GM23338 (cell line): ENCODE data around the gene PPP1R9A. TPM values are rescaled to one million over a fixed set of nuclear protein-coding genes. Genes with fewer than 3 reads are reported as not detected.

Experiments used
- ATAC-seq: fragments of 200-7000 bp; cut with Tn5 transposase; 3 replicates; pipeline ENCODE4 v1.9.1; 2020
- DNase-seq: peaks from one replicate; pipeline ENCODE4 v3.0.0-alpha.2; 2015; ENCODE audit warnings: low spot score
- H2AFZ ChIP-seq: fragments of 200-600 bp; sonication (generic); 2 replicates; pipeline ENCODE4 v1.8.0; 2016; ENCODE audit warnings: antibody characterized with exemption, mild to moderate bottlenecking, moderate library complexity
- H3F3A ChIP-seq: fragments of 200-600 bp; sonication (generic); replicated peaks from 2 replicates; pipeline ENCODE4 v1.8.0; 2017; ENCODE audit warnings: antibody characterized with exemption, mixed run types, low read depth
- H3K27ac ChIP-seq: fragments of 200-600 bp; sonication (generic); 2 replicates; pipeline ENCODE4 v1.6.1; 2016; ENCODE audit warnings: low read depth
- H3K27me3 ChIP-seq: fragments of 200-600 bp; sonication (generic); 2 replicates; pipeline ENCODE4 v1.8.0; 2016; ENCODE audit warnings: mild to moderate bottlenecking, mixed run types, moderate library complexity; ENCODE audit not compliant: insufficient read depth
- H3K36me3 ChIP-seq: fragments of 200-600 bp; sonication (generic); 2 replicates; pipeline ENCODE4 v1.8.0; 2016; ENCODE audit warnings: mild to moderate bottlenecking; ENCODE audit not compliant: insufficient read depth
- H3K4me1 ChIP-seq: fragments of 200-600 bp; sonication (generic); 2 replicates; pipeline ENCODE4 v1.8.0; 2016; ENCODE audit warnings: mild to moderate bottlenecking, moderate library complexity; ENCODE audit not compliant: insufficient read depth
- H3K4me2 ChIP-seq: fragments of 200-600 bp; sonication (generic); 2 replicates; pipeline ENCODE4 v1.7.1; 2017; ENCODE audit warnings: mixed run types
- H3K4me3 ChIP-seq: fragments of 200-600 bp; sonication (generic); 2 replicates; pipeline ENCODE4 v1.6.1; 2016; ENCODE audit warnings: mixed run types
- H3K79me2 ChIP-seq: fragments of 200-600 bp; sonication (generic); replicated peaks from 2 replicates; pipeline ENCODE4 v1.8.0; 2017; ENCODE audit warnings: mild to moderate bottlenecking; ENCODE audit not compliant: insufficient read depth
- H3K9me2 ChIP-seq: fragments of 200-600 bp; sonication (generic); 2 replicates; pipeline ENCODE4 v1.8.0; 2017; ENCODE audit not compliant: insufficient read depth
- H4K20me1 ChIP-seq: fragments of 200-600 bp; sonication (generic); replicated peaks from 2 replicates; pipeline ENCODE4 v1.8.0; 2017; ENCODE audit warnings: mild to moderate bottlenecking; ENCODE audit not compliant: insufficient read depth
- H3K27ac Mint-ChIP-seq: 2 replicates; pipeline ENCODE4 v1.8.0; 2020; ENCODE audit warnings: inconsistent platforms, mild to moderate bottlenecking, moderate library complexity, mixed read lengths
- H3K27me3 Mint-ChIP-seq: 3 replicates; pipeline ENCODE4 v1.8.0; 2022; ENCODE audit warnings: low read depth, mild to moderate bottlenecking, moderate library complexity, mixed read lengths, inconsistent platforms; ENCODE audit not compliant: insufficient read depth, poor library complexity
- H3K36me3 Mint-ChIP-seq: 3 replicates; pipeline ENCODE4 v1.8.0; 2021; ENCODE audit warnings: low read depth, mild to moderate bottlenecking, inconsistent platforms, moderate library complexity, mixed read lengths
- H3K4me1 Mint-ChIP-seq: 3 replicates; pipeline ENCODE4 v1.8.0; 2020; ENCODE audit warnings: mild to moderate bottlenecking, inconsistent platforms, mixed read lengths
- H3K4me3 Mint-ChIP-seq: 3 replicates; pipeline ENCODE4 v1.8.0; 2021; ENCODE audit warnings: moderate library complexity, mild to moderate bottlenecking, inconsistent platforms, mixed read lengths
- H3K9me3 Mint-ChIP-seq: 3 replicates; pipeline ENCODE4 v1.8.0; 2020; ENCODE audit warnings: moderate library complexity, mild to moderate bottlenecking, inconsistent platforms, mixed read lengths
- CREB1 ChIP-seq: fragments of 250-450 bp; sonication (Bioruptor Pico); IDR thresholded peaks from 2 replicates; pipeline ENCODE4 v1.5.0; 2020; ENCODE audit warnings: low read depth, mild to moderate bottlenecking, moderate library complexity
- EZH2phosphoT487 ChIP-seq: fragments of 200-600 bp; sonication (generic); IDR thresholded peaks from one replicate; pipeline ENCODE4 v1.8.1; 2018; ENCODE audit warnings: antibody characterized with exemption; ENCODE audit not compliant: unreplicated experiment
- JUNB ChIP-seq: IDR thresholded peaks from one replicate; pipeline ENCODE4 v1.6.1; 2016; ENCODE audit warnings: antibody characterized with exemption; ENCODE audit not compliant: unreplicated experiment
- NANOG ChIP-seq: IDR thresholded peaks from 2 replicates; pipeline ENCODE4 v1.6.1; 2016; ENCODE audit warnings: antibody characterized with exemption, borderline replicate concordance
- POLR2AphosphoS5 ChIP-seq: IDR thresholded peaks from 2 replicates; pipeline ENCODE4 v1.6.1; 2016; ENCODE audit warnings: antibody characterized with exemption, low read depth
- ZNF114 ChIP-seq: fragments of 250-450 bp; sonication (Bioruptor Pico); IDR thresholded peaks from 2 replicates; pipeline ENCODE4 v1.5.0; 2020; ENCODE audit warnings: mild to moderate bottlenecking, moderate library complexity
- ZNF331 ChIP-seq: fragments of 250-450 bp; sonication (Bioruptor Pico); IDR thresholded peaks from 2 replicates; pipeline ENCODE4 v1.5.0; 2020; ENCODE audit warnings: low read depth, mild to moderate bottlenecking, moderate library complexity
- ZNF462 ChIP-seq: fragments of 250-450 bp; sonication (Bioruptor Pico); IDR thresholded peaks from 2 replicates; pipeline ENCODE4 v1.5.0; 2020; ENCODE audit warnings: mild to moderate bottlenecking, moderate library complexity
- polyA plus RNA-seq: library from polyadenylated mRNA; unstranded; fragments of >200 nt; fragmentation: Nextera tagmentation; extraction: Ambion mirVana; gene quantifications from 2 replicates; pipeline ENCODE4 v1.2.1, GENCODE V29; 2016
- total RNA-seq: library from RNA; depleted of rRNA; stranded (reverse); fragments of >200 nt; shearing (Covaris generic); gene quantifications from 2 replicates; pipeline ENCODE4 v1.2.3, GENCODE V29; 2014
- TF ChIP-seq, protein P1 (sequence below): IDR thresholded peaks from 2 replicates; pipeline ENCODE4 v1.6.1; 2016; ENCODE audit warnings: antibody characterized with exemption
- TF ChIP-seq, protein P2 (sequence below), 2 experiments: fragments of 200-600 bp in 1 of 2; sonication (generic) in 1 of 2; conservative IDR thresholded peaks; 2 replicates each; pipeline versions ENCODE4 v1.5.1 to v1.6.1; 2016 to 2017; ENCODE audit warnings: antibody characterized with exemption in 2 of 2, low read depth in 2 of 2, mild to moderate bottlenecking in 2 of 2, moderate library complexity in 1 of 2

The PPP1R9A gene
- total and polyA plus RNA-seq, 2 experiments from 2014 or later = 10.6 to 31.8 TPM

DNA sequence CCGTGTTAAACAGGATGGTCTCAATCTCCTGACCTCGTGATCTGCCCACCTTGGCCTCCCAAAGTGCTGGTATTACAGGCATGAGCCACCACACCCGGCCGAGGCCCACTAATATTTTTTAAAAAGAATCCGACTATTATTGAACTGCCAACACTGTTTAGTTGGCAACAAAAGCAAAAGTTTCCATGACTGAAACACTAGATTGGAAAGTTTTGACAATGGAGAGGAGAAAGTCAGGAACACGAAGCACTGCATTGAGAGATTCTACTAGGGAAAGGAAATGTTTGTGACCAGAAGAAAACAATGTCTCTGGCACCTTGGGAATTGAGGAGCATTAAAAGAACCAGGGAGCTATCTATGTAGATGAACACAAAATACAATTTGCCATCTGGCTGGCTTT, 13.7 kb upstream of the PPP1R9A start:
- no peaks in the 10 kb centered on the region for H3F3A ChIP-seq
- no peak for DNase-seq
- no peak overlapping the region for H3K4me3 ChIP-seq
- Mint-ChIP-seq H3K9me3 (no peaks in the 10 kb centered on the region), H3K4me3 (no peak overlapping the region), H3K36me3 (no peaks in the 10 kb centered on the region; the same call in 2 of the 3 replicates), H3K27me3 (no peaks in the 10 kb centered on the region), H3K4me1 (no peaks in the 10 kb centered on the region), H3K27ac (no peak overlapping the region)
- no peak for ATAC-seq
- H3K9me2 ChIP-seq = no peaks in the 10 kb centered on the region; the same call in 1 of the 2 replicates
- H3K79me2 ChIP-seq = no peaks in the 10 kb centered on the region
- H3K4me1 ChIP-seq = no peaks in the 10 kb centered on the region
- no peaks in the 10 kb centered on the region for H4K20me1 ChIP-seq
- H3K4me2 ChIP-seq = no peak overlapping the region
- no peak overlapping the region for H3K27ac ChIP-seq
- H3K36me3 ChIP-seq = no peaks in the 10 kb centered on the region
- peak overlapping the region; percentile 74; the same call in 1 of the 2 replicates for H2AFZ ChIP-seq
- H3K27me3 ChIP-seq = no peaks in the 10 kb centered on the region
- TF ChIP-seq CREB1 (CRISPR knock-in tag) = no peak
- no peak for TF ChIP-seq POLR2AphosphoS5
- TF ChIP-seq NANOG = no peak
- TF ChIP-seq, protein P1, sequence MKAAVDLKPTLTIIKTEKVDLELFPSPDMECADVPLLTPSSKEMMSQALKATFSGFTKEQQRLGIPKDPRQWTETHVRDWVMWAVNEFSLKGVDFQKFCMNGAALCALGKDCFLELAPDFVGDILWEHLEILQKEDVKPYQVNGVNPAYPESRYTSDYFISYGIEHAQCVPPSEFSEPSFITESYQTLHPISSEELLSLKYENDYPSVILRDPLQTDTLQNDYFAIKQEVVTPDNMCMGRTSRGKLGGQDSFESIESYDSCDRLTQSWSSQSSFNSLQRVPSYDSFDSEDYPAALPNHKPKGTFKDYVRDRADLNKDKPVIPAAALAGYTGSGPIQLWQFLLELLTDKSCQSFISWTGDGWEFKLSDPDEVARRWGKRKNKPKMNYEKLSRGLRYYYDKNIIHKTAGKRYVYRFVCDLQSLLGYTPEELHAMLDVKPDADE = no peak
- TF ChIP-seq JUNB = no peak
- TF ChIP-seq ZNF462 (CRISPR knock-in tag) = no peak
- TF ChIP-seq EZH2phosphoT487 = no peak
- TF ChIP-seq, protein P2, sequence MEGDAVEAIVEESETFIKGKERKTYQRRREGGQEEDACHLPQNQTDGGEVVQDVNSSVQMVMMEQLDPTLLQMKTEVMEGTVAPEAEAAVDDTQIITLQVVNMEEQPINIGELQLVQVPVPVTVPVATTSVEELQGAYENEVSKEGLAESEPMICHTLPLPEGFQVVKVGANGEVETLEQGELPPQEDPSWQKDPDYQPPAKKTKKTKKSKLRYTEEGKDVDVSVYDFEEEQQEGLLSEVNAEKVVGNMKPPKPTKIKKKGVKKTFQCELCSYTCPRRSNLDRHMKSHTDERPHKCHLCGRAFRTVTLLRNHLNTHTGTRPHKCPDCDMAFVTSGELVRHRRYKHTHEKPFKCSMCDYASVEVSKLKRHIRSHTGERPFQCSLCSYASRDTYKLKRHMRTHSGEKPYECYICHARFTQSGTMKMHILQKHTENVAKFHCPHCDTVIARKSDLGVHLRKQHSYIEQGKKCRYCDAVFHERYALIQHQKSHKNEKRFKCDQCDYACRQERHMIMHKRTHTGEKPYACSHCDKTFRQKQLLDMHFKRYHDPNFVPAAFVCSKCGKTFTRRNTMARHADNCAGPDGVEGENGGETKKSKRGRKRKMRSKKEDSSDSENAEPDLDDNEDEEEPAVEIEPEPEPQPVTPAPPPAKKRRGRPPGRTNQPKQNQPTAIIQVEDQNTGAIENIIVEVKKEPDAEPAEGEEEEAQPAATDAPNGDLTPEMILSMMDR (conservative IDR thresholded peaks at IDR 0.05; ENCODE audit: low read depth in 2 of 2) = no peak
- no peak for TF ChIP-seq ZNF331 (CRISPR knock-in tag)
- TF ChIP-seq ZNF114 = no peak
